ENCODE data around the gene ABTB2.

DNA sequence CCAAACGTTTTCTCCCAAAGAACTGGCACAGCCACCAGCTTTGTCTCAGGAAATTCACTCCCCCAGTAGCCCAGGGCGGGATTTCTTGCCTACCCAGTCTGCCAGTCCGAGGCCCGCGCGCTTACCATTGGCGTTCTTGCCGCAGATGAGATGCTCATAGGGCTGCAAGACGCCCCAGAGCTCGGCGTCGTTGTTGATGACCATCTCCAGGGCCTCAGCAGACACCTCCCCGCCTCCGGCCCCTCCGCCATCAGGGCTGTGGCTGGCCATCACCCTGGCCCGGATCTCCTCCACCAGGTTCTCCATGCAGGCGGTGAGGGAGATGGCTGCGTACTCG is 1.3 kb downstream of the ABTB2 start:
- TF ChIP-seq EP300 (IDR thresholded peaks at IDR 0.05) (no peak), POLR2A (IDR thresholded peaks at IDR 0.05) (no peak), POLR2AphosphoS5 (IDR thresholded peaks at IDR 0.05) (no peak)
- TF ChIP-seq, protein P1, sequence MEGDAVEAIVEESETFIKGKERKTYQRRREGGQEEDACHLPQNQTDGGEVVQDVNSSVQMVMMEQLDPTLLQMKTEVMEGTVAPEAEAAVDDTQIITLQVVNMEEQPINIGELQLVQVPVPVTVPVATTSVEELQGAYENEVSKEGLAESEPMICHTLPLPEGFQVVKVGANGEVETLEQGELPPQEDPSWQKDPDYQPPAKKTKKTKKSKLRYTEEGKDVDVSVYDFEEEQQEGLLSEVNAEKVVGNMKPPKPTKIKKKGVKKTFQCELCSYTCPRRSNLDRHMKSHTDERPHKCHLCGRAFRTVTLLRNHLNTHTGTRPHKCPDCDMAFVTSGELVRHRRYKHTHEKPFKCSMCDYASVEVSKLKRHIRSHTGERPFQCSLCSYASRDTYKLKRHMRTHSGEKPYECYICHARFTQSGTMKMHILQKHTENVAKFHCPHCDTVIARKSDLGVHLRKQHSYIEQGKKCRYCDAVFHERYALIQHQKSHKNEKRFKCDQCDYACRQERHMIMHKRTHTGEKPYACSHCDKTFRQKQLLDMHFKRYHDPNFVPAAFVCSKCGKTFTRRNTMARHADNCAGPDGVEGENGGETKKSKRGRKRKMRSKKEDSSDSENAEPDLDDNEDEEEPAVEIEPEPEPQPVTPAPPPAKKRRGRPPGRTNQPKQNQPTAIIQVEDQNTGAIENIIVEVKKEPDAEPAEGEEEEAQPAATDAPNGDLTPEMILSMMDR (IDR thresholded peaks at IDR 0.05) = no peak
